IPS-18c (cell line): ENCODE data around the gene PDE6A.

ENCODE experiments used
- H3K4me3 ChIP-seq: 2 replicates; pipeline ENCODE4 v1.7.0; 2013; ENCODE audit warnings: low read depth, mild to moderate bottlenecking, low read length, moderate library complexity; ENCODE audit not compliant: insufficient read depth
- H3K9me3 ChIP-seq: one replicate; pipeline ENCODE4 v1.6.1; 2013; ENCODE audit warnings: mild to moderate bottlenecking, low read length, moderate library complexity; ENCODE audit not compliant: control insufficient read depth, insufficient read depth

The PDE6A gene

DNA sequence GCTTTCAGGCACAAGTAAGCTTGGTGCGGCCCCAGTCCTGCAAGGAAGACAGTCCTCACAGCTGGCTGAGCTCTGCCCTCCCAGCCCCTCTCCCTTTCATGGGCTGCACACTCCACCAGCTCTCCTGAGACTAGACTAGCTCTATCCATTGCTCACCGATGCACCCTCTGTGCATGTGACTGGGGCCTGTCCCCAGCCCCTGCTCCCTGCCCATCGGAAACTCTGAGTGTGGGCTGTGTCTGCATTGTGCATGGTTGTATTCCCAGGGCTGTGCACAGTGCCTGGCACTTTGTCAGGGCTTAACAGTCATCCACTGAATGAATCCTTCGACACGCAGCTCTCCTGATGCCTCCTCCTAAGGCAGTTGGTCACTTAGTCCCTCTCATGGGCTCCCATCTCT, 122.3 kb downstream of the PDE6A start:
- no peaks in the 10 kb centered on the region for H3K9me3 ChIP-seq
- no peak overlapping the region for H3K4me3 ChIP-seq

DNA sequence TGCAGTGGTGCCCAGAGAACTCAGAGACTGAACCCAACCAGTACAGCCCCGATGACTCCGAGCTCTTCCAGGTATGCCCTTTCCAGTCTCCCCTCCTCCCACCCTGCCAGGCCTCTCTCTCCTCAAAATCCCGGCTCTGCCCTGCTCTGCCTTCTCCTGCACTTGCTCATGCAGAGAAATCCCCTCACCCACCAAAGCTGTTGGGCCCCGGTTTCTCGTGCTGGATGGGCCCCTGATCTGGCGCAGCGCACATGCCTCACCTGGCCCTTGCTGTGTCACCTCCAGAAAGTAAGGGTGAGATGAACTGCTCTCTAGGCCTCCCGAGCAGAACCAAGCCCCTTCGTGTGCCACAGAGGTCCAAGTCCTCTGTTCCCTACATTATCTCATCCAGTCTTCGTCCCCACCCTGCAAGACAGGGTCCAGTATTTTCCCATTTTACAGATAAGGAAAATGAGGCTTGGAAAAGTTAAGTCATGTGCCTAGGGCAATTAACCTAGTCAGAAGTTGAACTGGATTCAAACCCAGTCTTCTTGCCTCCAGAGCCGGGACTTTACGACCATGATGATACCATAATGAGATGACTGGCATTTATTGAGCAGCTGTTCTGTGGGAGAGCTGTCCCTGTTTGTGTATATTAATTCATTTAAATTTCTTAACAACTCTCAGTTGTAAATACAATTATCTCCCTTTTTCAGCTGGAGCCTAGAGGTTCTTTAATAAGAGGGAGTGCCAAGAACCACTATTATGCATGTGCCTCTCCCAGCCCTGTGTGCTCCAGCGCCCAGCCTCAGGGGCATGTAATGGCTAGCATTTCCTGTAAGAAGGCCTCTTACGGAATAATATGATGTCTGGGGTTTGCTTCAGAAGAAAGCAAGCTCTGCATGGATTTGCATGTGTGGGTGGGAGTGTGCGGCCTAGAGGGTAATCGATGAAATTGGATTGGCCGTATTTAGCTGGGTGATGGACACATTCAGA, 123.8 kb downstream of the PDE6A start:
- Histone ChIP-seq H3K4me3 (no peak overlapping the region), H3K9me3 (no peaks in the 10 kb centered on the region)

DNA sequence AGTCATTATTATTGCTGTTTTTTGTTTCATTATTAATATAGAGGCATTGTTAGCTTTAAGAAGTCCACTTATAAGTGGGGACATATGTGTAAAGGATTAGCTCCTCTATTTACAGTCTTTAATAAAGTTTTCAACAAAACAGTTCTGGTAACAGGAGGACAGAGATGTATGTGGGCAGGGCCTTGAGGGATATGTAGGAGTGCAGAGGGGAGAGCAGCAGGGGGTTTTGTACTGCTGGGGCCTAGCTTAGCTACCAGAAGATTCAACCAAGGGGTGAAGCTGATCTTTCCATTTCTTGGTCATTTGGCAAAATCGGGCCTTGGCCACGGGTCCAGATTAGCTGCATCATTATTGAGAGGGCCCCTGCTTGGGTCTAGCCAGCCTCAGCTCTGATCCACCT, 124.6 kb downstream of the PDE6A start:
- H3K4me3 ChIP-seq = no peak overlapping the region
- no peaks in the 10 kb centered on the region for H3K9me3 ChIP-seq

DNA sequence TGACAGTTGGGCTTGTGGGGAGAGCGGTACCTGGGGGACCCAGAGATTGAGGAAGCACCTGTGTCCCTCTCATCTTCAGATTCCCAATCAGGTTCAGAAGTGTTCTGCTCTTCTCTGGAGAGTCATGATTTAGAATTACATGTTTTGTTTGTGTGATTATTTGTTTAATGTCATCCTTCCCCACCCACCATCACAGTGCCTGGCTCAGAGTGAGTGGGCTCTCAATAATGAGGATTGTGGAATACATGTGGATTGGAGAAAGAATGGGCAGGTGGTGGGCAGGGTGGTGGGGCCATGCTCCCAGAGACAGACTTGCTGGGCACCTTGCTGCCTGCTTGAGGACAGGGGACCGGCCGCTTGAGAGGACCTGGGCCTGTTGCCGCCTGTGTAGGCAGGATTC, 126.5 kb downstream of the PDE6A start:
- H3K9me3 ChIP-seq = no peaks in the 10 kb centered on the region
- no peak overlapping the region for H3K4me3 ChIP-seq

DNA sequence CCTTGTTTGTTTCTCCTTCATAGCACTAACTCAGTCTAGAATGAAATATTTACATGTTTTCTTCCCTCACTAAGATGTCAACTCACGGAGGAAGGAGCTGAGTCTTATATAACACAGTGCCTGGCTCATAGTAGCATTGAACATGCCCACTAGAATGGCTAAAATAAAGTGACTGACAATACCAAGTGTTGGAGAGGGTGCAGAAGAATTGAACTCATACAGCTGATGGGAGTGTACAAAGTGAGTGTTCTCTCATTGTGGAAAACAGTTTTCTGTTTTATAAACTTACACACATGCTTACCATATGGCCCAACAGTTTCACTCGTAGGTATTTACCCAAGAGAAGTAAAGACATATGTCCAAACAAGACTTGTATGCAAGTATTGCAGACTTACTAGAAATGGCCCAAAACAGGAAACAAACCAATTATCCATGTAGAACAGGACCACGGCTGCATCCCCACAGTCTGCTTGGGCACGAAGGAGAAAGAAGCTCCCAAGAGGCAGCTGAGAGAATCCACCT, 127.0 kb downstream of the PDE6A start:
- Histone ChIP-seq H3K9me3 (no peaks in the 10 kb centered on the region), H3K4me3 (no peak overlapping the region)

DNA sequence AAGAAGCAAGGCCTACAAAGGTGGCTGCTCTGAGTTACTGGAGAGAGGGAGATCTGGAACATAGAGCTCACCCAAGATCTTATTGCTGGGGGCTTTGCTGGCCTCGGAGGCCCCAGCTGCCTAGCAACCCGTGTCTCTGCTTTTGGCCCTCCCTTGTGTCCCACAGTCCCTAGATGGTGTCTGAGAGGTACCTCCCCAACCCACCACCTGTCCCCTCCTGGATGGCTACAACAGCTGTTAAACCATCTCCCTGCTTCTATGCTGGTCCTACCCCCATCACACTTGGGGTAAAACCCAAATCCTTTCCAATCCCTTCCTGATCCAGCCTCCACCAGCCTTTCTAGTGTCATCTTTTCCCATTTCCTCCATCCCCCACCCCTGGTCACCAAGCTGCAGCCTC, 127.9 kb downstream of the PDE6A start:
- no peaks in the 10 kb centered on the region for H3K9me3 ChIP-seq

DNA sequence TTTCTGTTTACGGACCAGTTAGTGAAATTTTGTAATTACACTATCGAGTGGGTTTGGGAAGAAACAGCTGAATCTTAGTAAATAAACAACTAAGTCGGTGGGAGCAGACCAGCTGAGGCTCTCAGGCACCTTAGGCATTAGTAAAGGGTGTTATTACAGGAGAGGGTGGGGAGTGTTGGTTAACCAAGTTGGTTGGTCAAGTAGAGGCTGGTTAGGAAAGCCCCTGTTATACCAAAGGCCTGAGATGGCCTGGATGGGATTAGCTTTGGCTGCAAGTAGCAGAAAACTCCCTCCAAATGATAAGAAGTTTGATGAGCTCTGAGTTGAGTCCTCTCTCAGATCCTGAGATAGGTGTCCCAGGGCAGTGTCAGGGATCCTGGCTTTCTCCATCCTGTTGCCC, 133.1 kb downstream of the PDE6A start:
- H3K9me3 ChIP-seq = no peaks in the 10 kb centered on the region
- no peak overlapping the region for H3K4me3 ChIP-seq

More for the DNA sequence above, 127.9 kb downstream of the PDE6A start:
- H3K4me3 ChIP-seq = no peak overlapping the region

DNA sequence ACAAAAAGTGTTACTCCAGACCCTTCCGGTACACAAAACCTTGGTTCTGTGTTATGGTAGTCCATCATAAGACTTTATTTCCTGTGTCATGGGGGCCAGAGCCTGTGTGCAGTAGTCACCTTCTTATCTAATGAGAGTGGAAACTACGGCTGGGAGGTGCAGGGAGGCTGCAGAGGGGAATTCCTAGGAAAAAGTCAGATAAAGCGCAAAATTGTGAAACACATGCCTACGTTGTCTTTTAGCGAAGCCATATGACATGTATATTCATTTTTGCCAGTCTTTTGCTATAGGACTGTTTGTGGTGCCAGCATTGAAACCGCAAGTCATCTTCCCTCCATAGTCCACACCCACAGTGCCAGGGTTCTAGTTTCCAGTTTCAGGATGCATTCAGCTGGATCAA, 133.7 kb downstream of the PDE6A start:
- Histone ChIP-seq H3K4me3 (no peak overlapping the region), H3K9me3 (no peaks in the 10 kb centered on the region)

DNA sequence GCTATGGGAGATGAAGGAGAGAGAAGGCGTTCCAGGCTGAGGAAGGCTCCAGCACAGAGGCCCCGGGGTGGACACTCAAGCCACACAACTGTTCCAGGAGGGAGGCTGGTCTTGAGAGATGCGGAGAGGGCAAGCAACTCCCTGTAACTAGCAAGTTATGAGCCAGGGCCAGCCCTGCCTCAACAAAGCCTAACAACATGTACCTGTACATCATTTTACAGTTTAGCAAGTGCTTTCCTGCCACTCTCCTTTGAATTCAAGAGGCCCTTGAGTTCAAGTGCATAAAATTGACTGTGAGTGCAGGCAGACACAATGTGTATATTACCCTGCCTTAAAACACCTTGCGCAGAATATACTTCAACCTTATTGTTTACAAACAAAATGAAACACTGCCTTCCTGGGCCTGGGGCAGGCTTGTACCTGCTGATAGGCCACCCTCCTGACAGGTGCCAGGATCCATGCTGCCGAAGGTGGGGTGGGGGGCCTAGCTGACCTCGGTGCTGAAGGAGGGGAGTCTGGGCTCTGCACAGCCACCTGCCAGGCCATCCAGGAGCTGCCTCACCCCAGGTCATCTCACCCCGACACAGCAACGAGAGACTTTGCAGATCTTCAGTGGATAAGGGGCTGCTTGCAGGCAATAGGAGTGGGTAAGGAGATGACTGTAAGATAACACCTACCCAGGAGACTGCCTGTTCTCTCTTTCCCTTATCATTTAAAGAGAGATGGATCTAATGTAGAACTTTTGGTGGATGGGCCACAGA, 134.5 kb downstream of the PDE6A start:
- Histone ChIP-seq H3K9me3 (no peaks in the 10 kb centered on the region), H3K4me3 (no peak overlapping the region)

DNA sequence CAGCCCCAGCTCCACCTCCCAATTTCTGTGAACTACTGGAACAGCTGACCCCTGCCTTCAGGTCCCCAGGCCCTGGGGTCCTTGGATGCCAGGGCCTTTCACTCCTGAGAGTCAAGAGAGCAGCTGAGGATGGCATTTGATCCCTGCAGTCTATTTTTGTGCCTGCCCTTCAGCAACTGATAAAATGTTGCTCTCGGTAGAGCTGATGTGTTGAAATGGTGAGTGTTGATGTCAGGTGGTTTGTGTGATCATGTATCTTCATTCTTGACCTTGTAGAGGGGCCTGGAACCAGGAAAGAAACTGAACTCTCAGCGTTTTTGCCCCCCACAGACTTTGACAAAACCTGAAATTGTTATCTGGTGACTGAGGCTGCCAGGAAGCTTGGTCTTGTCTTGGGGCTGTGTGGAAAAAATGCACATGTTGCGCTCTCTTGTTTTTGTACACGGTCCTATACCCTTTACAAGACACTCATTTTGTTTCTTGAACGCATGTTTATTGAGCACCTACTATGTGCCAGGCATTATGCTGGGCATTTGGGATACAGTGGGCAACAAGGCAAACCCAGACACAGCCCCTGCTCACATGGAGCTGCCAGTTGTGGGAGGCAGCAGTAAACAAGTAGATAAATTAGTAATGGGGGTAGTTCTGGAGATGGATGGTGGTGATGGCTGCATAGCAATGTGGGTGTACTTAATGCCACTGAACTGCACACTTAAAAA, 136.2 kb downstream of the PDE6A start:
- Histone ChIP-seq H3K4me3 (no peak overlapping the region), H3K9me3 (no peaks in the 10 kb centered on the region)
